Medulla oblongata (tissue), 1 donor: ENCODE data around the gene CDKAL1.
"Not testable (repeated sequence)": the region's sequence is repeated elsewhere in the genome, so short reads cannot be mapped to it uniquely, and the experiment has no call there.

Experiments
- DNase-seq: peaks from one replicate; pipeline ENCODE4 v3.0.0-alpha.2; 2015; ENCODE audit errors: extremely low spot score

CDKAL1 gene

DNA sequence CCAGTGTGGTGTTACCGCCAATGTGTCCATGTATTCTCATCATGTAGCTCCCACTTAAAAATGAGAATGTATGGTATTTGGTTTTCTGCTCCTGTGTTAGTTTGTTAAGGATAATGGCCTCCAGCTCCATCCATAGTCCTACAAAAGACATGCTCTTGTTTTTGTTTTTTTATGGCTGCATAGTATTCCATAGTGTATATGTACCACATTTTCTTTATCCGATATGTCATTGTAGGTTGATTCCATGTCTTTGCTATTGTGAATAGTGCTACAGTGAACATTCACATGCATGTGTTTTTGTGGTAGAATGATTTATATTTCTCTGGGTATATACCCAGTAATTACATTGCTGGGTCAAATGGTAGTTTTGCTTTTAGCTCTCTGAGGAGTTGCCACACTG lies 207.2 kb downstream of the CDKAL1 start:
- no peak for DNase-seq

DNA sequence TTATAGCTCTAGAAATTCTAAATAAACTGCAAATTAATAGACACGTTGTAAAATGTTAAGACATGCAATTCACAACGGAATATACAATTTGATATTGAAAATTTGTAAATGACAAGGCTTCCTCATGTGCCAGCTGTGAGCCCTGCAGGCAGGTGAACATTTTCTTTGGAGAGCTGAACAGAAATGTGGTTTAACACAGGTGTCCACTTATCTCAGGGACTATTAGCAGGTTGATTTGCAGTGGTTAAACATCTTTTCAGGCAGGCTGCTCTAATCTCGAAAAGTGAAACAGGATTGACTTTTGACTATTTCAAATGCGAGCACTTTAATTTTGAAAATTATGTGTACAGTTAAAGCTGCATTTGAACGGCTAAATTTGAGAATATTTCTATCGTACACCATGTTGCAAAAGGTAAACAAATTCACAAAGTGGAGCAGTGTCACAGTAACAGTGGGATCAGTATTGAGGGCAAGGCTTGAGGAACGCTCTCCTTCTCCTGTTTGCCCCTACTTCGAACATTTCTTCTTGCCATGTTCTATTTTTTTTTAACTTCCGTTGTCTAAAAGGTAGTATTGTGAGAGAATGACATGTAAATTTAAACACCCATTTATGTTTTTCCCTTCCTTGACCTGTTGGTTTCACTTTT lies 210.8 kb downstream of the CDKAL1 start:
- no peak for DNase-seq

GRCh38 chr6:20746024-20746423 lies 211.8 kb downstream of the CDKAL1 start:
- DNase-seq = no peak

GRCh38 chr6:20746805-20747558 lies 212.7 kb downstream of the CDKAL1 start:
- no peak for DNase-seq

GRCh38 chr6:20747991-20748390 lies 213.7 kb downstream of the CDKAL1 start:
- no peak for DNase-seq

GRCh38 chr6:20751293-20751935 lies 217.2 kb downstream of the CDKAL1 start:
- no peak for DNase-seq

GRCh38 chr6:20755631-20756030 lies 221.4 kb downstream of the CDKAL1 start:
- no peak for DNase-seq

GRCh38 chr6:20756584-20757147 lies 222.4 kb downstream of the CDKAL1 start:
- not testable (repeated sequence) for DNase-seq

DNA sequence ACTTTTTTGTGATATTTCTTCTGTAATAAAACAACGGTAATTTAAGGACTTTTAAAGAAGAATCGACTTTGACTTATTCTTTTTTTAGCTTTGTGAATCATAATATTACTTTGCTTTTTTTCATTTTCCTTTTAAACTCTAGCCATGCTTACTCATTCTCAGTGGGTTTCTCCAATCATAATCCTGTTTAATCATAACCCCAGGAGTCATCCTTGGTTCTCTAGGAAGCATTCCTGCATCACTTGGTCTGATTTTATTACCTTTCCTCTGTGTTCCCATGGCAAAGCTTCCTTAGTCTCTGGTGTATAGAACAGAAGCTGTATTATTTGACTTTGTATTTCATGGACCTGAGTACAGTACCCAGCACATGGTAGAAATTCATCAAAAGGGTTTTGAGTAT lies 223.5 kb downstream of the CDKAL1 start:
- DNase-seq = no peak

- peak; percentile 8 for DNase-seq
Measured at GRCh38 chr6:20763296-20763695, 229.0 kb downstream of the CDKAL1 start.

DNA sequence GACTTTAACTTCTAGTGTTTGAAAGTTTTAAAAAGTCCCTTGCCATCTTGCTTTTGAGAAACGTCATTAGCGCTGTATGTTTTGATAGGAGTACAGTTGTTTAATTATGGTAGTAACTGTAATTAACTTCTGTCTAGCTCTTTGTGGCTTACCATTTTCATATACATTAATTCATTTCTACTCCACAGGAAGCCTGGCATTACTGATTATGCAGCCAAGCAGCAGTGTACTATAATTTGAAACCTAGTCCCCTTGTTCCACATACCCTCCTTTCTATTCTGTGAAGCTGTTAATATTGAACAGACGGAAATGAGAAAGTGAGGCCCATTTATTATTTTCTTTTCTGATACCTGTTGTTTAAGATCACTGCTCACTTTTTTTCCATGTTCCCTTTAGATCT lies 235.4 kb downstream of the CDKAL1 start:
- no peak for DNase-seq

GRCh38 chr6:20770773-20771172 lies 236.5 kb downstream of the CDKAL1 start:
- no peak for DNase-seq

DNA sequence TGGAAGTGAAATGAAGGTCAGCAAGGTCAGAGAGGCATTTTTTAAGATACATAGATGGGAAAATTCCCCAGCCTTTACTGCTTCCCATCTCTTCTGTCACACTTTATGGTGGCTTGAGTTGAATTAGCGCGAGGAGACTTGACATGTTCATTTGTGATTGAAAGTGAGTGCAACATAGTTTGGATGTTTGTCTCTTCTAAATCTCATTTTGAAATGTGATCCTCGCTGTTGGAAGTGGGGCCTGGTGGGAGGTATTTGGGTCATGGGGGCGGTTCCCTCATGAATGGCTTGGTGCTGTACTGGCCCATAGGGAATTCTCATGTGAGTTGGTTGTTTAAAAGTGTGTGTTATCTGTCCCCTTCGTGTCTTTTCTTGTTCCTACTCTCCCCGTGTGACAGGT lies 237.2 kb downstream of the CDKAL1 start:
- no peak for DNase-seq

- no peak for DNase-seq
Measured at GRCh38 chr6:20773822-20774221, 239.6 kb downstream of the CDKAL1 start.

DNA sequence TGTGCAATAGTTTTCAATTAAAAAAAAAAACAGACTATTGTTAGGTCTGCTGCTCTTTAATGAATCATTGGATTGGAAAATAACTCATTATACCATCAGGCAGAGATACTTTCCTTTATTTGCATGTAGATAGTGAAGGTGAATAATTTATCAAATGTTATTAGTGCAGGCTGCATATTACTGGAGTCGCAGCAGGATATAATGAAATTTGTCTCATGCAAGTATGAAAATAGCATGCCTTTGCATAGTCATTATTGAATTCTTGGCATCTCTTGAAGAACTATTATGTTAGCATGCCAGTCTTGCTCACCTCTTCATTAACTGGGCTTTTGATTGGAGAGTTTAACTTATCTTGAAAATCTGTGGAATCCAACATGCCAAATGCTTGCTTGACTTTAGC lies 241.7 kb downstream of the CDKAL1 start:
- no peak for DNase-seq

GRCh38 chr6:20777801-20778200 lies 243.5 kb downstream of the CDKAL1 start:
- no peak for DNase-seq

DNA sequence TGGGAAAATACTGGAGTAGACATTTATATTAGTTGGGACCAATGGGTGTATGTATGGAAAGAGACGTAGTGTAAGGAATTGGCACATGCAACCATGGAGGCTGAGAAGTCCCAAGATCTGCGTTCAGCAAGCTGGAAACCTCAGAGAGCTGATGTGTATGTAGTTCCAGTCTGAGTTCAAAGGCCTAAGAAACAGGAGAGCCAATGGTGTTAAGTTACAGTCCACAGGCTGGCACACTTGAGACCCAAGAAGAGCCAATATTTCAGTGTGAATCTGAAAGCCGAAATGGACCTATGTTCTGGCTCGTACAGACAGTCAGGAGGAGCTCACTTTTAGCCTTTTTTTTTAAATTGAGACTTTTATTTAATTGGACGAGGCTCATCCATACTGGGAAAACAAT lies 244.2 kb downstream of the CDKAL1 start:
- no peak for DNase-seq

- DNase-seq = no peak
Measured at GRCh38 chr6:20778912-20779311, 244.7 kb downstream of the CDKAL1 start.

- DNase-seq = no peak
Measured at GRCh38 chr6:20789162-20789561, 254.9 kb downstream of the CDKAL1 start.

DNA sequence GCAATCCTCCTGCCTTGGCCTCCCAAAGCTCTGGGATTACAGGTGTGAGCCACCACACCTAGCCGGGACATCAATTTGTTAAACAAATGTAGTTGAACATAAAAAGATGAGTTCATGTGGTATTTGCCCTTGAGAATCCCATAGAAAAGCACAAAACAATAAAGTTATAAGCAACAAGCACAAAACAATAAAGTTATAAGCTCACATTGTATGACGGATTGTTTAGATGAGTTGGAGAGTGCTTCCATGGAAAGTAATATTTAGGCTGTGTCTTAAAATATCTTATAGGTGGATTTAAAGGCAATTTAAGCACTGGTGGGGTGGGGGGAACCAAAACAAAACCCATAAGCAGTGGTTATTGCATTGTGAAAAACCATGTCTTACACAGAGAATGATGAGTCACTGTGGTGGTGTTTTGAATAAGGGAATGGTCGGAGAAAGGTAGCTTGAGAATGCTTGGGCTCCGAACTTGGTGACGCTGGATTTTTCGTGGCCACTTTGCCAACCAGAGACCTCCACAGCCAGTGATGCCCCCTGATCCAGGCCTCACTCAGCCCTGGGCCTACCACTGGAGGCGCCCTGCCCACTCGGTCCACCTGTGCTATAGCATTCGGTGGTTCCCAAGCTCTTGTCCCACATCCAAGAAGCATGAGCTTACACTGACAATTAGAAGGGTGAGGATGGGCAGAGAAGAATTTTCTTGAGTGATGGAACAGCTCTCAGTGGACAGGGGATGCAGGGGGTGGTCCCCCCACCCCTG lies 256.0 kb downstream of the CDKAL1 start:
- no peak for DNase-seq

GRCh38 chr6:20791074-20791473 lies 256.8 kb downstream of the CDKAL1 start:
- no peak for DNase-seq

GRCh38 chr6:20791944-20792343 lies 257.7 kb downstream of the CDKAL1 start:
- no peak for DNase-seq
